Gastrocnemius medialis (tissue), 4 donors: ENCODE measurements around the gene KCND3.

Source experiments
- CTCF ChIP-seq, 5 experiments: fragments of 450-650 bp in 3 of 5; fragments of 200-600 bp in 2 of 5; sonication (generic) in 2 of 5; IDR thresholded peaks in 4 of 5; conservative IDR thresholded peaks in 1 of 5; 1 replicate in 4 of 5; 2 replicates in 1 of 5; pipeline ENCODE4 v1.5.1; 2016 to 2019; ENCODE audit warnings: antibody characterized with exemption in 5 of 5, mild to moderate bottlenecking in 3 of 5, moderate library complexity in 3 of 5
- POLR2A ChIP-seq, 2 donors: fragments of 450-650 bp; IDR thresholded peaks; one replicate each; pipeline ENCODE4 v1.6.1; 2017; ENCODE audit warnings: antibody characterized with exemption in 2 of 2, mild to moderate bottlenecking in 2 of 2, moderate library complexity in 2 of 2

GRCh38 chr1:111831153-111831552 lies 158.3 kb downstream of the KCND3 start:
- no peak for TF ChIP-seq CTCF (IDR thresholded peaks at IDR 0.05 in 4 of 5, conservative IDR thresholded peaks at IDR 0.05 in 1 of 5)
- TF ChIP-seq POLR2A (IDR thresholded peaks at IDR 0.05) = no peak
